ENCODE data around the gene VPS13D.
"Not testable (repeated sequence)": the region's sequence is repeated elsewhere in the genome, so short reads cannot be mapped to it uniquely, and the experiment has no call there.

VPS13D gene

DNA sequence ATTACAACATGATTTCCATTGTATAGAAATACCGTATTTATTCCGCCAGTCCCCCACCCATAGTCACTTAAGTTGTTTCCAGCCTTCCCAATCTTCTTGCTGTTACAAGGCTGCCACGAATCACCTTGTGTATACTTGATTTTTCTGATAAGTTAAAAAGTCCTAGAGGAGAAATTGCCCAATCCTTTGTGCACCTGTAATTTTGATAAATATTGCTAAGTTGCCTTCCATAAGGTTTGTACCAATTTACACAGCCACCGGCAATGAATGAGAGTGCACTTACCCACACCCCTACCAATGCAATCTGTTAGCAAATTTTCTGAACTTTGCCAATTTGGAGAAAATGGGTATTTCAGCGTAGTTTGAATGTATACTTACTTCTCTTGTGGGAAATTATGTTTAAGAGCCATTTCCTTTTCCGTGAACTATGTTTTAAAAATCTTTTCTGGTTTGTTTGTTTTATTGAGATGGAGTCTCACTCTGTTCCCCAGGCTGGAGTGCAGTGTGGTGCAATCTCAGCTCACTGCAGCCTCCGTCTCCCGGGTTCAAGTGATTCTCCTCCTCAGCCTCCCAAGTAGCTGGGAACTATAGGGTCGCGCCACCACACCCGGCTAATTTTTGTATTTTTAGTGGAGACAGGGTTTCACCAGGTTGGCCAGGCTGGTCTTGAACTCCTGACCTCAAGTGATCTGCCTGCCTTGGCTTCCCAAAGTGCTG, 300.8 kb downstream of the VPS13D start:
- no peak for DNase-seq (ENCODE audit: low read depth in 1 of 2, low spot score in 1 of 2)

DNA sequence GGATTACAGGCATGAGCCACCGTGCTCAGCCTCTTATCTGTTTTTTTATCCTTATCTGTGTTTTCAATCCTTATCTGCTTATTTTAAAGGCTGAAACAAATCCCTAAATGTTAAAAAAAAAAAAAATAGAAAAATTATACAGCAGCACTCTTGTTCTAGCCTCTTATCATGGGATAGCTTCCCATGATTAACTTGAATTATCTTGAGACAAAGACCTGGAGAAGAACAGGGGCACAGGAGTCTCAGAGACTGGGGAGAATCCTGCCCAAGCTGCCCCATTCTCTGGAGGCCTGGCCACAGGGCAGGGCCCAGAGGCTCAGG, 301.3 kb downstream of the VPS13D start:
- no peak for DNase-seq (ENCODE audit: low read depth in 1 of 2, low spot score in 1 of 2)

DNA sequence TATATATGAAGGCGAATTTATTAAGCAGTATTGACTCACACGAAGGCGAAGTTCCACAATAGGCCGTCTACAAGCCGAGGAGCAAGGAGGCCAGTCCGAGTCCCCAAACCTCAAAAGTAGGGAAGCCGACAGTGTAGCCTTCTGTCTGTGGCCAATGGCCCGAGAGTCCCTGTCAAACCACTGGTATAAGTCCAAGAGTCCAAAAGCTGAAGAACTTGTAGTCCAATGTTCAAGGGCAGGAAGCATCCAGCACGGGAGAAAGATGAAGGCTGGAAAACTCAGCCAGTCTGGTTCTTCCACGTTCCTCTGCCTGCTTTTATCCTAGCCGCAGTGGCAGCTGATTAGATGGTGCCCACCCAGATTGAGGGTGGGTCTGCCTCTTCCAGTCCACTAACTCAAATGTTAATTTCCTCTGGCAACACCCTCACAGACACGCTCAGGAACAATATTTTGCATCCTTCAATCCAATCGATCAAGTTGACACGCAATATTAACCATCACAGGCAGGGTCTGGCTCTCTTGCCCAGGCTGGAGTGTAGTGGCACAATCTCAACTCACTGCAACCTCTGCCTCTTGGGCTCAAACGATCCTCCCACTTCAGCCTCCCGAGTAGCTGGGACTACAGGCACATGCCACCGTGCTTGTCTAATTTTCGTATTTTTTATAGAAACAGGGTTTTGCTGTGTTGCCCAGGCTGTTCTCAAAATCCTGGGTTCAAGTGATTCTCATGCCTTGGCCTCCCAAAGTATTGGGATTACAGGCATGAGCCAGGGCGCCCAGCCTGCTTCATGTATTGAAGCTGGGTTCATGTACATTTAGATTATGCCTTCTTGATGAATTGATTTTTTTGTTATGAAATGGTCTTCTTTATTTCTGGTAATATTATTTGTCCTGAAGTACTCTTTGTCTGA, 302.8 kb downstream of the VPS13D start:
- no peak for DNase-seq (ENCODE audit: low read depth in 1 of 2, low spot score in 1 of 2)

DNA sequence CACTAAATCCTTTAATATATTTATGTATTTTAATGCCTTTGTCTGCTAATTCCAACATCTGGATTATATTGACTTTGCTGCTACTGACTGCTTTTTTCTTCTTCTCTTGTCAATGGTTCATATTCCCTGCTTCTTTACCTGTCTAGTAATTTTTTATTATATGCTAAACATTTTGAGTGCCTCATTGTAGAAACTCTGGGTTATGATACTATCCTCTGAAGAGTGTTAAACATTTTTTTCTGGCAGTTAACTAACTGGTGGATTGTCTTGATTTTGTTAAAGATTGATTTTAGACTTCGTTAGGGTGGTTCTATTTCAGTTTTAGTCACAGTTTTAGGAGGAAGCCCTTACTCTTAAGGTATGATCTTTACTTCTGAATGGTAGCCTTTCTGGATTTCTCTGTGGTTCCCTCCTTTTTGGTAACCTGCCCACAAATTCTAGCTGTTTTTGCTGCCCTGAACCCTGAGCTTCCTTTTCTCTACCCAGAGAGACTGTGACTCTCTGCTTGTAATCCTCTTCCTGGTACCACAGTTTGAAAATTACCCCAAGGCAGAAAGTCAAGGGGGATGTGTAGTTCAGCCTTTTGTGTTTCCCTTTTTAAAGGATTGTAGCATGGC, 306.3 kb downstream of the VPS13D start:
- DNase-seq (ENCODE audit: low read depth in 1 of 2, low spot score in 1 of 2) = no peak

DNA sequence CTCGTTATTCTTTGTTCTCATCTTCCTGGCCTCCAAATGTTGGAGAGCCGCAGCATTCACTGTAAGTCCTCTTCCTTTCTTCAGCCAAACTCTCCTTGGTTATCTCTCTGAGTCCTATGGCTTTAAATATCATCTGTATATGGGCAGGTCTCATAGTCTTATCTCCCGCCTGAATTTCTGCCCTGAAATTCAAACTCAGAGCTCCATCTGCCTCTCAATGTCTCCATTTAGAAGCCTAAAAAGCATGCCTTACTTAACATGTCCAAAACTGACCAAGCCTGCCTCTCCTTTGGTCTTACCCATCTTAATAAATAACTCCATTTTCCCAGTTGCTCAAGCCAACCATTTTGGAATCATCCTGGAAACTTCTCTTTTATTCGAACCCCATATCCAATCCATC, 307.5 kb downstream of the VPS13D start:
- no peak for DNase-seq (ENCODE audit: low read depth in 1 of 2, low spot score in 1 of 2)

DNA sequence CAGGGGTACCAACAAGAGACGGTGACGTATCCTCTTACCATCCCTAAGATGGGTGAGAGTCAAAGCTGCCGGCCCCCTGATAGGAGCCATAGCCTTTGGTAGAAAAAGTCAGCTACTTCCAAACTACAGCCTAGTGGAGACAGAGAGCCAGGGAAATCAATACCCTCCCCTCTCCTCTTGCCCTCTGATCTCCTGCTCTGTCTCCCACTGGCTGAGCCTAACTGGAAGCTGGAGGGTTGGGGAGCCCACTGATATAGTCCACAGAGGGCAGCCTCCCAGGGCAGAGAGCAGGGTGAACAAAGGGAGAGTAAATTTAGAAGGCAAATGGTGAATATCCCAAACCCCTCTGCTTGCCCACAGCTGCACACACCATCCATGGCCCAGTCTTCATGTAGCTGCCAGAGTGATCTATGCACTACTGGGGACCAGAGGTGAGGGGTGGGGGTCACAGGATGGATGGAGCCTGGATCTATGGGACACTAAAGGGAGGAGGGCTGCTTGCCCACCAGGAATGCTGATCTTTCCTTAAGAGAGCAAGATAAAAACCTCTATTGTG, 308.2 kb downstream of the VPS13D start:
- no peak for DNase-seq (ENCODE audit: low read depth in 1 of 2, low spot score in 1 of 2)

DNA sequence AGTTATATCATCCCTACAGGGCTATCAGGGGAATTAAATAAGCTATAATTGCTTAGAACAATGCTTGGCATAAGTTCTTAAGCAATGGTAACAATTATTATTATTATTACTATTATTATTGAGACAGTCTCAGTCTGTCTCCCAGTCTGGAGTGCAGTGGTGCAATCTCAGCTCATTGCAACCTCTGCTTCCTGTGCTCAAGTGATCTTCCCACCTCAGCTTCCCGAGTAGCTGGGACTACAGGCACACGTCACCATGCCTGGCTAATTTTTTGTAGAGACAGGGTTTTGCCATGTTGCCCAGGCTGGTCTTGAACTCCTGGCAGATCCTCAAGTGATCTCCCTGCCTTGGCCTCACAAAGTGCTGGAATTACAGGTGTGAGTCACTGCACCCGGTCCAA, 308.7 kb downstream of the VPS13D start:
- not testable (repeated sequence) for DNase-seq (ENCODE audit: low read depth in 1 of 2, low spot score in 1 of 2)

DNA sequence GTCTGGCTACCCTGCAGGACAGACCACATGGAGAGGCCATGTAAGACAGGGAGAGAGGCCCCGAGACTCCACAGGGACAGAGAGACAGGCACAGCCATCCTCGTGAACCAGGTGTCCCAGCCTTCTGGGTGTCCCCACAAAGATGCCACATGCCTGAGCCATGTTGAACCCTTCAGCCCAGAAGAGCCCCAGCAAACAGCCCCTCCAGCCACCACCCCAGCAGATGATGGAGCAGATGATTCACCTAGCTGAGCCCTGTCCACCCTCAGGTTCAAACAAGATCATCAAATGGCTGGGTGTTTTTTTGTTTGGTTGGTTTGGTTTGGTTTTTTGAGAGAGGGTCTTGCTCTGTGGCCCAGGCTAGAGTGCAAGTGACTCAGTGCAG, 309.5 kb downstream of the VPS13D start:
- DNase-seq (ENCODE audit: low read depth in 1 of 2, low spot score in 1 of 2) = no peak

DNA sequence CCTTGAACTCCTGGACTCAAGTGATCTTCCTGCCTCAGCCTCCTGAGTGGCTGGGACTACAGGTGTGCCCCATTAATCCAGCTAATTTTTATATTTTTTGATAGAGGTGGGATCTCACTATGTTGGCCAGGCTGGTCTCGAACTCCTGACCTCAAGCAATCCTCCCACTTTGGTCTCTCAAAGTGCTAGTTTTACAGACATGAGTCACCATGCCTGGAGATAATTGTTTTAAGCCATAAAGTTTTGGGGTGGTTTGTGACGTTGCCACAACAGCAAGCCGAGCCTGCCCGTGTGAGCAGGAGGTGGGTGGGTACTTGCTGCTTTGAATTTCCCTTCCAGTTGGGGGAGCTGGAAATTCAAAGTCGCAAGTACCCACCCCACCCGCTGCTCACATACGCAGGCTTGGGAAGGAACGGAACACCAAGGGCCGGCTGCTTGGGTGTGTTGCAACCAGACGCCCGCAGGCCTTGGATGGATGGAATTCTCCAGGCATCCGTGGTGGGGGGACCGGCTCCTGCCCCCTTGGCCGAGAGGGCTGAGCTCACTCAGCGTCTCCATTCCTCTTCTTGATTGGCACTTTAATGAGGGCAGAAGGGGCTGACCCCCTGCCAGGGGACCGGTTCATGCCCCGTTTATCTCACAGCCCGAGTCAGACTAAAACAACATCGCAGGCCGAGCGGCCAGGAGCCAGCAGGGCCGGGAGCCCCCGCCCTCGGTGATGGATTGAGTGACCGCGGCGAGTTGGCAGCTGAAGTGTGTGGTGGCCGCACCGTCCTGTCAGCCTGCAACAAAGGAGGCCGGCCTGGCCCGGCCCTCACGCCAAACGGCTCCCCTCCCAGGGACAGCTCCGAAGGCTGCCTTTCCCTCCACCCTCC, 310.1 kb downstream of the VPS13D start:
- no peak for DNase-seq (ENCODE audit: low read depth in 1 of 2, low spot score in 1 of 2)

DNA sequence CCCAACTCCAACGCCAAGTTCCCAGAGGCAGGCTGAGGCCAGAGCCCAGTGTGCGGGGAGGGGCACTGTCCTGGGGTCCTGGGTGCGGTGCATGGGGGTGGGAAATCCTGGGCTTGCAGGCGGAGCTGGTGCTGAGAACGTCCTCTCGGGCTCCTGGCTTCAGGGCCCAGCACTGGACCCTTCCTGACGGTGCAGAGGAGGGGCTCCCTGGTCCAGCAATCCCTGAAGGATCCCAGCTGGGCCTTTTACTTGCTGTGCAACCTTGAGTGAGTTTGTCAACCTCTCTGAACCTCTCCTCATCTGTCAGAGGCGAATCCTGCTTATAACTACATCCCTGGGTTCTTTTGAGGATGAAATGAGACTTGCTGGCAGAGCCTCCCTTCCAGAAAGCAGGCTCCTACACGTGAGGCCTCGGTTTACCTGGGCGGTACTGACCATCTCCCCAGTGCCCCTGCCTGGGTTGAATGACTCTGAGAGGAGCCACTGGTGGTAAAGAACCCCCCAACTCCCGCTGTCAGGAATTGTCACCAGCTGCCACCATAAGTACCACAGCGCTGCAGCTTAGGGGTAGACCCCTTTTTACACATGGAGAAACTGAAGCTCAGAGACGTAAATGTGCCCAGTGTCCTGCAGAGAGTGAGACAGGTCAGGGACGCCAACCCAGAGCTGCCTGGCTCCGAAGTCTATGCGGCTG, 310.9 kb downstream of the VPS13D start:
- DNase-seq (ENCODE audit: low read depth in 1 of 2, low spot score in 1 of 2) = no peak

DNA sequence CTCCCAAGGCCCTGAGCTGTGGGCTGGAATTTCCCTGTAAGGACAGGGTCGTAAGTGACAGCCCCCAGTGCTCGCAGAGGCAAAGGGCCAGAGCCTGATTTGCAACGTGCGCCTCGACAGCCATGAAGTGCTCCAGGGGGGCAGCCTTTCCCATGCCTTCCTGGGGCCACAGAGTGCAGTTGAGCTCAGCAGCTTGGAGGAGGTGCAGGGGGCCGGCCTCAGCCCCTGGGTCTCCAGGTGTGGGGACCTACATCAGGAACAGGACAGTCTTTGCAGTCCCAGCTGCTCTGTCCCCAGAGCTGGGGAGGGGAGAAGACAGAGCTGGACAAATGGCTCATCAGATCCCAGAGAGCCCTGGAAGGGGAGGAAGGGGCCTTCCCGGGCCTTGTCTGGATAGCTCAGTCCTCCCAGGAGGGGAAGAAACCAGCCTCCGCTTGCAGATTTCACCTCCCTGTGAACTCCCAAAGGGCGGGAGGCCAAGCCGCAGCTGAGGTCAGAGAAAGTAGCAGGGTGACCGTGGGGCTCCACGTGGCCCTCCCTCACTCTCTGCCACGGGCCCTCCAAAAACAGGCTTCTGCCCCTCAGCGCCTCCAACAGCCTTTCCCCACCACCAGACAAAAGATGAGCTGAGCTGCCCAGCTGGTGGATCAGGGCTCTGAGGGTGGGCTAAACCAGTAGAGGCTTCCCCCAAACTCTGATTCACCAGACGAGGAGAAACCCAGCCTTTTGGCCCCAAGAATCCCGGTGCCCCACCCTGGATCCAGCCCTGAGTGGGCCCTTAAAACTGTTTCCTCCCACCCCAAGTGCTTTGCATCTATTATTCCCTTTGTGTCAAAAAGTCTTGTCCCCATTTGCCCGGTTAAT, 311.7 kb downstream of the VPS13D start:
- DNase-seq (ENCODE audit: low read depth in 1 of 2, low spot score in 1 of 2) = no peak

DNA sequence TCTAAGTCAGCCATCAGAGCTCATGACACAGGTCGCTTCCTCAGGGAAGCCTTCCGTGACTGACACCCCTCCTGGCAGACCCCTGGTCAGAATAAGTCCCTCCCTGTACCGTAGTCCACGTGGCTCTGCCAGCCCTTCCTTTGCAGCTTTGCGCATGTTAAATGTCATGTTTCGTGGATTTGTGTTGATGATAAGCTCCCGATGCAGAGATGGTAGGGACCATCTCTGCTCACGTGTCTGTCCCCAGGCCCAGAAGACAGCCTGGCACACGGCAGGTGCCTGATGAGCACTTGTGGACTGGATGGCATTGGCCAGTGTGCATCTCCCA, 312.3 kb downstream of the VPS13D start:
- DNase-seq (ENCODE audit: low read depth in 1 of 2, low spot score in 1 of 2) = no peak

DNA sequence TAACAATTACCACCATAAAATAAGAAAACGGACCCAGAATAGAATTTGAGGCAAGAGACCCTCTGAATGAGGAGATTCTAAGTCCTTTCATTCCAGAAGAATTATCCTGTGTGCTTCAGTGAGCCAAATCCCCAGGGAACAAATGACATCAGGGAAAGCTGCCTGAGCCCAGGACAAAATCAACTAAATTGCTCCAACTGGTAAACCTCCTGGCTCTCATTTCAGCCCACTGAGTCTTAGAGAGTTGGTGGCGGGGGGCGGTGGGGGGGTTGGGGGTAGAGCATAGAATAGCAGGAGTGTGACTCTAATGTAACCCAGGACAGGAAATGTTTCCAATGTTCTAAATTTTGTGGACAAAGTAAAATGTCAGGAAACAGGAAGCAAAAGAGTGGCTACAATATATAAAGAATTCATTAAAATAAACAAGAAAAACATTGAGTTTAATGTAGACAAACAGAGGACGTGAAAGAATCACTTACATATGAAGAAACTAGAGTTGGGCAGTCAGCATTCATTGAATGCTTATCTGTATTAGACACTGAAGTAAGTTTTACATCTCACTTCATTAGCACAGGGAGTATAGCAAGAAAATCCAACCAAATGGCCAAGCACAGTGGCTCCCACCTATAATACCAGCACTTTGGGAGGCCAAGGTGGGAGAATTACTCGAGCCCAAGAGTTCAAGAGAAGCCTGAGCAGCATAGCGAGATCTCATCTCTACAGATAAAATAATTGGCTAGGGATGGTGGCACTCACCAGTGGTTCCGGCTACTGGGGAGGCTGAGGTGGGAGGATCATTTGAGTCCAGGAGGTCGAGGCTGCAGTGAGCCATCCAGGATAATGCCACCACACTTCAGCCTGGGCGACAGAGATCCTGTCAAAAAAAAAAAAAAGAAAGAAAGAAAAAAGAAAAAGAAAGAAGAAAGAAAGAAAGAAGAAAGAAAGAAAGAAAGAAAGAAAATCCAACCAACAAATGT, 313.1 kb downstream of the VPS13D start:
- DNase-seq (ENCODE audit: low read depth in 1 of 2, low spot score in 1 of 2) = no peak

DNA sequence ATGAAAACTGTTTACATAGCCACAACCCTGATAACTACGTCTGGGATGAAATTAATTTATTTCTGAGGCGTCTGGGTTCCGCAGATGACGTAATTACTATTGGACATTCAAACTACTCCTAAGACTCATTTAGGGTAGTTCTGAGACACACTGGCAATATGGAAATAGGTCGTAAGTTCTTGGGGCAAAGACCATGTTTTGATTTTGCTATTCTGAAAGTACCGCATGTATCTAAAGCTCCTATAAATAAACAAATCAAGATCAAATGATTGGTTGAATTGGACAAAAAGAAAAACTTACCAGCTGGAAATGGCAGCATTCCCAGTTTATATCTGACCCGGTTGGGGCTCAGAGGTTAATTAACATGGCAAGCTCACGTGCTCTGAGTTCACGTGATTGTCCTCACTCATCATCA, 313.9 kb downstream of the VPS13D start:
- DNase-seq (ENCODE audit: low read depth in 1 of 2, low spot score in 1 of 2) = no peak

DNA sequence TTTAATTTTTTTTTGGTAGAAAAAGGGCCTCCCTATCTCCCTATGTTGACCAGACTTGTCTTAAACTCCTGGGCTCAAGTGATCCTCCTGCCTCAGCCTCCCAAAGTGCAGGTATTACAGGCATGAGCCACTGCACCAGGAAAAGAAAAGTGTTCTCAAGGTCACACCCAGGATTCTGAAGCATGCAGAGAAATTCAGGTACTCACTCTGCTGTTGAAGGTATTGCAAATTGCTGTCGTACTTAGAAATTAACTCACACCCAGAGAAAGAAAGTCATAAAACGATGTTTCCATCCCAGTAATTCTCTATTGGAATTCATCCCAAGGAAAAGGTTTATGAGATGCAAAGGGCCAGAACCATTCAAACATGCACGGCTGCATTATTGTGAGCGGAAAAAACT, 314.5 kb downstream of the VPS13D start:
- DNase-seq (ENCODE audit: low read depth in 1 of 2, low spot score in 1 of 2) = no peak

DNA sequence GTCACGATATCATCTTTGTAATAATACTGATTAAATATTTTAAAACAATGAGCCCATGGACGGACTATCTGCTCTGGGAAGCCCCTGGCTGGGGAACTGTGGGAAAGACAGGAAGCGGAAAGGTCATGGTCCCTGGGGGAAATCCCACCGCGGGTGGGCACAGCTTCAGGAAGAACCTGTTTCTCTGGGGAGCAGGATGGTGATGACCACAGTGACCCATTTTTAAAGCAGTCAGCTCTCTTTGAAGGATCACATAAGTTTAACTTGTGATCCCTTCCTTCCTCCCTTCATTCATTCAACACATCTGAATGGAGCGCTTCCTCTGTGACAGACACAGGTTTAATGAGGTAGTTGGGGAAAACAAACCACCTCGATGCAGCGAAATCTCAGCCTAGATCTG, 315.2 kb downstream of the VPS13D start:
- no peak for DNase-seq (ENCODE audit: low read depth in 1 of 2, low spot score in 1 of 2)

DNA sequence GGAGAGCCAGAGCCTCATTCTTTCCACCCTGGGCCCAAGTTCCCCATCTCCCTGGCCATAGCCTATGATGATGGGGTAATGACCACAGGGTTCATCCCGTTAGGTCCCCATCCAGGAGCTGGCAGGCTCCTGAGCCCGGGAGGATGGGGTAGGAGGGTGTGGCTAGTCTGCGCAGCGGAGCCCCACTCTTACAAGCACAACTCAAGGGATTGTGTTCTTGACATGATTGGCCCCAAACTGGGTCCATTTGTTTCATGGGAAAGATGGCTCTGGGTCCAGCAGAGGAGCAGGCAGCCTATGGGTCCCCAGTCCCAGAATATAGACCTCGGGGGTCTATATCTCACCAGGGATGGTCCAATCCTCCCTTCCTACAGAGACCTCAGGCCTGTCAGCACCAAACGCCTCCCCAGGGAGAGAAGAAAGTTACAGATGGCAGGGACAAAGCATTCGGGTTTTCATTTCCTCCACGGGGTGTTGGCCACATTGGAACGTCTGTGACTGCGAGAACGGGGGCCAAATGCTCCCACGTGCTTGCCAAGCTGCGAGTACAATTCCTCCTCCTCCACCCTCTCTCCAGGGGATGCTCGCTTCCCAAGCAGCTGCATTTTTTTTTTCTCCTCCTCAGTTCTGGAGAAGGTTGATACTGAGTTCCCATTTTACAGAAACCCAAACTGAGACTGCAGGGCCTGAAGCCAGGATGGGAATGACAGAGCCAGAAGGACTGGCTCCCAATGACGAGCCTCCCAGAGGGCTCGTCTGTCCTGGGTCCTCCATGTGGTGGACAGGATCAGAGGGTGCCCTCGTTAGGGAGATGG, 317.1 kb downstream of the VPS13D start:
- no peak for DNase-seq (ENCODE audit: low read depth in 1 of 2, low spot score in 1 of 2)

All from activated T-helper 1 cell treated with anti-CD3 and anti-CD28 coated beads, Interleukin-2, amount 50 U/mL, for 16 hours (primary cell).